GM18520 (cell line): ENCODE data around the gene TMEM126B.
A peak's percentile ranks its signal among the peaks of the same experiment; 100 is the strongest.
"Not testable (repeated sequence)": the region's sequence is repeated elsewhere in the genome, so short reads cannot be mapped to it uniquely, and the experiment has no call there.

Experiments used
- ATAC-seq: cut with Tn5 transposase; IDR thresholded peaks from one replicate; pipeline ENCODE4 v1.9.1; 2021; ENCODE audit not compliant: unreplicated experiment

The TMEM126B gene

DNA sequence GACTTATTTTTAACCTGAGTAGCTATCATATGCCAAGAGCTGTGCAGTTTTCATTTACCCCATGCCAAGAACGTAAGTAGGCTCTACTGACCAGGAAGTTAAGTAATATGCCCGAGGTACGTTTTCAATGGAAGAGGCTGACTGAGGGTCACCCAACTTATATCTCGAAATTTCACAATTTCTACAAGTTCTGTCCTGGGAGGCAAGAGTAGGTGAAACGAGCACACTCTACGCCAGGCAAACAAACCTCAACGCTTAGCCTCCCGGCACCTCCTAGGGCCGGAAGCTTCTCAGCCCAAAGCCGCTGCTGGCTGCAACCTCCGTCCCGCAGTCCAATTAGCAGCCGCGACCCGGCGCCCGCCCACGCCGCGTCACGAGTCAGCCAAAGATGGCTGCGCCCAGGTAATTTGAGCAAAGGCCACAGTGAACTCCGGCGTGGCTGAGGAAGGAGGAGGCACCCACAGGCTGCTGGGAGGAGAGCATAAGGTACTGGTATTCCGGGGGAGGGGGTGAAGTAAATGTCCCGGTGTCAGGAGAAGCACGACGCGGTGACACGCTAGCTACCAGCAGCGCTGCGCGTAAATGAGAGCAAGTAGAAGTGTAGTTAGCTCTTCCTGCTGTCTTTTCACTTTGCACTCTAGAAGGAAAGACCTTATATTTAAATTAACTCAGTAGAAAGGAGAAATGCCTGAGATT, 19.4 kb downstream of the TMEM126B start, which contains the start of gene TMEM126A:
Gene TMEM126A (plus strand): TSS at position 364 of the 696 bp plus-strand sequence. CDS start 2,289 bp downstream, outside the sequence.
- peak; percentile 99 for ATAC-seq

DNA sequence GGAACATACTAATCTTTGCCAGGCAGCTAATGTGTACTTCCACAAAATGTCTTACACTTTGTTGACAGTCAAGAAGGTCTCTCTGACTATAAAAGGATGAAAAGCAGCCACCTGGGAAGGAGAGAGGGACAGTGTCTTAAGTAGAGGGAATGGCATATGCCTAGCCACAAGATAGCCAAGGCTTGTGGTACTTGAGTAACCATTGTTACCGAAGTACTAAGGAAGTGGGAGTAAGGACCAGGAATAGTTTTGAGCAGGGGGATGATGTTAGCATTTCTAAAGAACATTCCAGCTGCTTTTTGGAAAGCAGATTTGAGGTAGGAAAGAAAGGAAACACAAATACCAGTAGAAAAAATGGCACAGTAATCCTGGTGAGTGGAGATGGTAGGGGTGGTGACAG, 22.7 kb downstream of the TMEM126B start:
- no peak for ATAC-seq

DNA sequence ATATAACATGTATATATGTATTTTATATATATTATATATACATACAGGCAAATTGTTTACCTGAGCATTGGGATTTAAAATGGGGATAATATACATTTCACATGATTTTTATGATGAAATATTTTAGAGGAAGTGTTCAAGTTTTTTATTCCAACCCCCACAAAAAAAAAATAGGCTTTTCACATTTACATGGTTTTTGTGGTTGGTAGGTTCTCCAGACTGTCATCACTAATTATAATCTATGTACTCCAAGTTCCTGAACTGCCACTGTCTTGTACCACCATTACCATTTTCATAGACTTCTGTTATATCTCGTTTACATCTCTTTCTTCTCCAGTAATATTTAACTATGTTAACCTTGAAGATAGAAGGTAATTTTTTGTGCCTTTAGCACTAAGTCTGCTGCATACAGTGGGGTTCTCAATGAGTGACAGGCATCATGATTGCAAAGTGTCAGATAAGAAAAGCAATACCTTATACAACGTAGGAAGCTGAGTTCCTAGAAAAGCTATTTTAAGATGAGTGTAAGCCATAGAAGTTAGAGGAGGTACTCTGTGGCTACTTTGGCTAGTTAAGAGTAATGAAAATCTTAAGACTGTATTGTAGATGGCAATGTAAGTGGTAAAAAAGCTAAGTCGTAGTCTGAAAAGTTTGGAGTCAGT, 24.5 kb downstream of the TMEM126B start:
- no peak for ATAC-seq

DNA sequence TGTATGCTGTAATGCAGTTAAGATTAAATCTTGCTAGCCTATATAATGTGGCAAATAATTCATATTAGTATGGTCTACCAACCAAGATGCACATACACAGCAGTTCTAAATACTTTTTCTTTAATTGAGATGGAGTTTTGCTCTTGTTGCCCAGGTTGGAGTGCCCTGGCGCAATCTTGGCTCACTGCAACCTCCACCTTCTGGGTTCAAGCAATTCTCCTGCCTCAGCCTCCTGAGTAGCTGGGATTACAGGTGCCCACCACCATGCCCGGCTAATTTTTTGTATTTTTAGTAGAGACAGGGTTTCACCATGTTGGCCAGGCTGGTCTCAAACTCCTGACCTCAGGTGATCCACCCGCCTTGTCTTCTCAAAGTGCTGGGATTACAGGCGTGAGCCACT, 25.9 kb downstream of the TMEM126B start:
- not testable (repeated sequence) for ATAC-seq

DNA sequence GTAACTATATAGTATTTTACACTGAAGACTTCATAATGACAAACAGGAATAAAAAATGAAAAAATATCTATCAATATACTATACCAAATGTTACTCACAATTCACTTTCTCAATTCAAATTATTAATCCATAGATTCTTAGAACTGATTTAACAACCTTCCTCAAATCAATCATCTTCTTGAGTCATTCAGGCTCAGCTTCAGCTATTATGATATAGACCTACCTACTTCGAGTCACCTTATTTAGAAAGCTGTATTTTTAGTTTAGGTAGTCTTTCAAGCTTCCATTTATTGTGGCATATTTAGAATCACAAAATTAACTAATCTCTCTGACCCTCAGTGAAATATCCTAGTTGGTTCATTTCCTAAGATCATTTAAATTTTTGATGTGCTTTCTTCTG, 28.4 kb downstream of the TMEM126B start:
- no peak for ATAC-seq

DNA sequence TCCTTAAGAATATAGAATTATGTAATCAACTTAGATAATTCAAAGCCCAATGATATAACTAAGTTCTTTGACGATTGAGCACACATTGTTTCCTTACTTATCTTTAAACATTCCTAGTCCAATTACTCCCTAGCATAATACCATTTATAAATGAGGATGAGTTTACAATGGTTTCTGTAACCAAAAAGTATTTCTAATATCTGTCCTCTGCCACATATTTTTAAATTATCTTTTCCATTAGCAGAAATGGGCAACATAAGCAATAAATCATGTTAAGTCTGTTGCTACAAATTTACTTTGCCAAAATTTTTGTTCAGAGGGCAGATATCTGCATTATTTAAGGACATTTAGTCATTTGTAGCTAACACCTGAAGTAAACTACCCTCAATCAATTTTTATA, 29.8 kb downstream of the TMEM126B start:
- ATAC-seq: no peak

DNA sequence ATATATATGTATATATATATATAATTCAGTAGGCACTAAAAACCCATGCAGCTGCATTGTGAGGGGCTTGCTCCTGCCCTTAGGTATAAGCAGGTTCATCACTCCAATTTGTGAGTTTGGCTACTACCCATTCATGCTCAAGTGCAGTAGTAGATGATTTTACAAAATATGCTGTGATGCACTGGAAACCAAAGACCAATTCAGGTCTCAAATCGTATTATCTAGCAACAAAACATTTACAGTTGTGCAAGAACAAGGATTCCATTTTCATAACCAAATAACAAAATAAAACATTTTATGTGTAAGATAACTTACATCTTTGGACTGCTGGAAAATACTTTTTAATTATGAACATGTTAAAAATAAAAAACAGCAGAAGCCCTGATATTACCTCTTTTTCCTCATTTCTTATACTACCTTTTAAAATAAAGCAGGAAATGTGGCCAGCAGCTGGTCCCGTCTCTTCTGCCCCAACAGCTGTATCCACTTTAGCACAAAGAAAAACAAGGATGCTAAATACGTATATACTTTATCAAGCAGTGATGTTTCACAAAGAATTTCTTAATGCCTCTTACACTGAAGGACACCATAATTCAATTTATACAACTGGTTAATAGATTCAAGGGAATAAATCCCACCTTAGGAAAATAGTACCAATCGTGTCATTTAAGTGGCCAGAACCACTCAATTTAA, 33.7 kb downstream of the TMEM126B start:
- no peak for ATAC-seq

DNA sequence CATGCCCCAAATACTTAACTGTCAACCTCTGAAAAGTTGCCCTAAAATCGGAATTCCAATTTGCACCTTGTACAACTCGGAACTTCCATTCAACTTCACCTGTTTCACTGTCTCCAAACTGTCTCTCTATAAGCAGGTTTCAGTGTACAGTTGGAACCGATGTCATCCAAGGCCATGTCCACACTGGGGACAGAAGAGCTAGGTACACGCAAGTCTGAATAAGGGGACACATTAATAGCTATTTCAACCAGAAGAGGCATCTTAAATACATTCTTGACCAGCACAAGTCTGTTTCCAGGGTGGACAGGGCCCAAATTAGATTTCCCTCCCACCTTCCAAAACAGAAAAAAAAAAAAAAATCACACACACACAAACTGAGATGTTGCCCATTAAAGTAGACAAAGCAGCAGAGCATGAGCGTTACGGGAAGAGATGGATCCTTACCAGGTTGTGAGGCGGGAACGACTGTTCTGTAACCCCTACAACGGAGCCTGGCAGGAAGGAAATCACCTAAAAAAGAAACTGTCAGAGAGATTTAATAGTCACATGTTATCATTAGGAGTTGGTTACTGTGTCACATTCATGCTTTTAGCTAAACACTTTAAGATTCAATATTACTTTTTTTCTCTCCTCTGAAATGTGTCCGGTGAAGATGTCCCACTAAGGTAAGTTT, 34.8 kb downstream of the TMEM126B start:
- no peak for ATAC-seq

DNA sequence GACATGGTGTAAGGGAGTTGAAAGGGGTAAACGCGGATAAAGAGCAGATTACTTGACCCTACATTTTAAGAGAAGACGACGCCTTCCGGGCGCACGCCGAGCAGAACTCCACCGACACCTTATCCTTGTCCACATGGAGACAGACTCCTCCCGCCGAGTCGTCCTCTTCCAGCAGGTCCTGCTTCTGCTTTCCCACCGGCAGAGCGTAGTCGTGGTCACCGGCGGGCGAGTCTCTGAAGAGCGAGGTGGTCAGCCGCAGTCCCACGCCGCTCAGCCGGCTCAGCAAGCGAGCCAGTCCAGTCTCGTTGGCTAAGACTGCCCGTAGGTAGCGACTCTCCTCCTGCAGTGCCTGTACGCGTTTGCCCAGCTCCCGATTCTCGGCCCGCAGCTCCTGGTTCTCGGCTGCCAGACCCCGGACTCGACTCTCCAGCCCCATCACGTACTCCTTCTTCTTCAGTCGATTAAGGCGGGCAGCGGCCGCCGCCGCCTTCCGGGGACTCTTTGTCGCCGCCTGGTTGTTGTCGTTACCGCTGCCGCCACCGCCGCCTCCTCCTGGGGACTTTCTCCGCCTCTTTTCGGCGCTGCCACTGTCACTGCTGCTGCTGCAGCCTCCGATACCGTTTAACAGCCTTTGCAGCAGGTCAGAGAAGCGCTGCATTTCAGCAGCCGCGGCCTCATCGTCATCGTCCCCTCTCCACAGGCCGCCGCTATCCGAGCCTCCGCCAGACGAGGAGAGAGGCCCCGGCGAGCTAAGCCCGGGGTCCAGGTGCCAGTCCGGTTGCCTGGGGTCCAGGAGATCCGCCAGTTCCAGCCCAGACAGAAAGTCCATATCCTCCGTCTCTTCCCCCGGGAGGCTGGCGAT, 35.6 kb downstream of the TMEM126B start:
- ATAC-seq: peak; percentile 60

DNA sequence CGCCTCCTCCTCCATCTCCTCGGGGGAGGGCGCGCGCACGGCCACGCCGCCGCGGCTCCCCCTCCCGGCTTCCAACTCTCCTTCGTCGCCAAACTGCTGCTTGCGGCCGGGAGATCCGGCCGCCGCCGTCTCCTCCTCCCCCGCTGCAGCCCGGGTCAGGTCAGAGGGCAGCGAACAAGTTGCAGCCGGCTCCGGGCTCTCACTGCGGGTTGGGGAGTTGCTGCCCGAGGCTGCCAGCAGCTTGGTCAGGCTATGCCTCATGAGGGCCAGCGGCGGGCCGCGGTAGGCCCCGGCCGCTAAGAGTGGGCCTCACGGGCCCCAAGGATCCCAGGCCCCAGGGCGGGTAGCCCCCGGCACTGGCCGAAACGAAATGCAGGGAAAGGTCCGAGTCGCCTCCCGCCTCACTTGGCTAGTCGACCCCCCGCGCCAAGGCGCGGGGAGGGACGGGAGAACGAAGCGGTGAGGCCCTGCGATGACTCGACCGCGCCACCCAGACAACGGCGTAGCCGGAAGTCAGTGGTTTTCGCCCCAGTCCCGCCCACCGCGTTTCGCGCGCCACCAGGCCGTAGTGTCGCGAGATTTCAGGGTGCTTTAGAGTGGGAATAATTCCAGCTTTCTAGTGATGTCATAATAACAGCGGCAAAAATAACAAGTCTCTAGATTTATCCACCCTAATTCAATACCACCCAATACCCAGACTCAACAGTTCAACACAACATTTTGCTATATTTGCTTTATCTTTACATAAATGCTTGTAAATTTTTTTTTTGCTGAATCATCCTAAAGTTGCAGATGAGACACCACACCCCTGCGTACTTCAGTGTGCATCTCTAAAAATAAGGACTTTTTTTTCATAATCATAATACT, 36.5 kb downstream of the TMEM126B start, which contains the start of gene CREBZF:
Gene CREBZF (minus strand): TSS at position 515 of the 867 bp plus-strand sequence. CDS start 254 bp downstream, at position 261.
- ATAC-seq: peak; percentile 80

DNA sequence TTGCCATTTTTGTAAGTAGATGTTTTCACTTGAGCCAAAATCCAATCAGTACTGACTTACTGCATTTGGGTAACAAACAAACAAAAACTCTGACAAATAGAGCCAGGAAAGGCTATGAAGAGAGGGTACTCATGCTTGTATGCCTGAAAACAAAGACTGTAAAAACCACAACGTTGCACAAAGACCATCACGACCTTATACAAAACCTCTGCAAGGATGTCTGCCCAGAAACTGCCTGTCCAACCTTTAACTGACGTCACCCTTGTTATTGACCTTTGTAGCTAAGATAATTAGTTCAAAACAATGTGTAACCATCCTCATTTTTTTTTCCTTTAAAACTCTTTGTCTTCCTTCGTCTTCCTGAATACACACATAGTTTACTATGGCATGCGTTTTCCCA, 37.3 kb downstream of the TMEM126B start:
- no peak for ATAC-seq

DNA sequence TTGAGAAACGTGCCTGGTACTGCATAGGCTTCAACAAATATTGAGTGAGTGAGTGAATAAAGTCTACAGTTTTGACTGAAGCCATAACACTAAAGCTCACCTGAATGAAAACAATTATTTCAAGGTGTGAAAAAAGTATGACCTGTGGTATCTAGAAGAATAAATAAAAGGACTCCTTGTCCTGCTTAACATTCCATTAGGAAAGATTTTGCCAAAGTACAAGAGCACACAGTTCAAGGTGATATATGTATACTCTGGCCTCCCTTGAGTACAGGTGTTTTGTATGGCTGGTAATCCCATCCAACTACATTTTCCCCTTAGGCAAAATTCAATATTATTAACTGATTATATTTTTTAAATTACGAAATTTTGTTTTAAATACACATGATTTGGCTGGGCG, 38.3 kb downstream of the TMEM126B start:
- ATAC-seq: no peak

DNA sequence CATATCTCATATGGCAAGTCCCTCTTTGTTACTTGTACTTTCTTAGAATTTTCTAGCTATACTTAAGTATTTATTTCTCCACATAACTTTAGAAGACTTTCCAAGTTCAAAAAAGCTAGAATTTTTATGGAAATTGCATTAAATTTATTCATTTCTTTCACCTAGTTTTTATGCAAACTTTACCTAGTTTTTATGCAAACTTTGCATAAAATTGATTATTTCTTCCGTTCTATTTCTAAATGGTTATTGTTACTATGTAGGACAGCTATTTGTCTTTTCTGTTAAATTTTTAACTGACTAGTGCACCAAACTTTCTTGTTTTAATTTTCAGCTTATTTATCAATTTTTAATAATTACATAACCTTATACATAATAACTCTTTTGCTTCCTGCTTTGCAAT, 39.8 kb downstream of the TMEM126B start:
- no peak for ATAC-seq

DNA sequence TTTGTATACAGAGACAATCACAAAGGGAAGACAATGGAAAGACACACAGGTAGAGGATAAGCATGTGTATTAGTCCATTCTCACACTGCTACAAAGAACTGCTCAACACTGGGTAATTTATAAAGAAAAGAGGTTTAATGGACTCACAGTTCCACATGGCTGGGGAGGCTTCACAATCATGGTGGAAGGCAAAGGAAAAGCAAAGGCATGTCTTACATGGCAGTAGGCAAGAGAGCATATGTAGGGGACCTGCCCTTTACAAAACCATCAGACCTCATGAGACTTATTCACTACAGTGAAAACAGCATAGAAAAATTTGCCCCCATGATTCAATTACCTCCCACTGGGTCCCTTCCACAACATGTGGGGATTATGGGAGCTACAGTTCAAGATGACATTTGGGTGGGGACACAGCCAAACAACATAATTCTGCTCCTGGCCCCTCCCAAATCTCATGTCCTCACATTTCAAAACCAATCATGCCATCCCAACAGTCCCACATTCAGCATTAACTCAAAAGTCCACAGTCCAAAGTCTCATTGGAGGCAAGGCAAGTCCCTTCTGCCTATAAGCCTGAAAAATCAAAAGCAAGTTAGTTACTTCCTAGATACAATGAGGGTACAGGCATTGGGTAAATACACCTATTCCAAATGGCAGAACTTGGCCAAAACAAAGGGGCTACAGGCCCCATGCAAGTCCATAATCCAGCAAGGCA, 42.7 kb downstream of the TMEM126B start:
- not testable (repeated sequence) for ATAC-seq

DNA sequence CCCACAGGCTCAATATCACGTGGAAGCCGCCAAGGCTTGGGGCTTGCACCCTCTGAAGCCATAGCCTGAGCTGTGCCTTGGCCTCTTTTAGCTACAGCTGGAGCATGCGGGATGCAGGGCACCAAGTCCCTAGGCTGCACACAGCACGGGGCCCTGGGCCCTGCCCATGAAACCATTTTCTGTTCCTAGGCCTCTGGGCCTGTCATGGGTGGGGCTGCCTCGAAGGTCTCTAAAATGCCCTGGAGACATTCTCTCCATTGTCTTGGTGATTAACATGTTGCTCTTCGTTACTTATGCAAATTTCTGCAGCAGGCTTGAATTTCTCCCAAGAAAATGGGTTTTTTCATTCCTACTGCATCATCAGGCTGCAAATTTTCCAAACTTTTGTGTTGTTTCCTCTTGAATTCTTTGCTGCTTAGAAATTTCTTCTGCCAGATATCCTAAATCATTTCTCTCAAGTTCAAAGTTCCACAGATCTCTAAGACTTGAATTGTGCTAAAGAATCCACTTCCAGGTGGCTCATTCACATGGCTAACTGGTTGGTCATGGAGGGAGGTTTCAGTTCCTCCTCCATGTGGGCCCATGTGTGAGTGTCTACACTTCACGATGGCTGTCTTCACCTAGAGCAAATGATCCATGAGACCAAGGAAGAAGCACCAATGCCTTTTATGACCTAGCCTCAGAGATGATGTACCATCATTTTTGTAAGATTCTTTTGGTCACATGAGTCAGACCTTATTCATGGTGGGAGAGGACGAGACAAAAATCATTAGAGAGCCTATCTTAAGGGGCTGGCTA, 43.9 kb downstream of the TMEM126B start:
- ATAC-seq: no peak

DNA sequence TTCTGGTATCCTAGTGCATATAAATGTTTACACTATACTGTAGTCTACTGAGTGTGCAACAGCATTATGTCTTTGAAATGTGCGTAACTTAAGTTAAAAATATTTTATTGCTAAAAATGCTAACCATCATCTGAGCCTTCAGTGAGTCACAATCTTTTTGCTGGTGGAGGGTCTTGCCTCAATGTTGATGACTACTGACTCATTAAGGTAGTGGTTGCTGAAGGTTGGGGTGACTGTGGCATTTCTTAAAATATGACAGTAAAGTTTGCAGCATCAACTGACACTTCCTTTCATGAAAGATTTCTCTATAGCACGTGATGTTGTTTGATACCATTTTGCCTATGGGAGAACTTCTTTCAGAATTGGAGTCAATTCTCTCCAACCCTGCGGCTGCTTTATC, 45.0 kb downstream of the TMEM126B start:
- ATAC-seq: no peak

DNA sequence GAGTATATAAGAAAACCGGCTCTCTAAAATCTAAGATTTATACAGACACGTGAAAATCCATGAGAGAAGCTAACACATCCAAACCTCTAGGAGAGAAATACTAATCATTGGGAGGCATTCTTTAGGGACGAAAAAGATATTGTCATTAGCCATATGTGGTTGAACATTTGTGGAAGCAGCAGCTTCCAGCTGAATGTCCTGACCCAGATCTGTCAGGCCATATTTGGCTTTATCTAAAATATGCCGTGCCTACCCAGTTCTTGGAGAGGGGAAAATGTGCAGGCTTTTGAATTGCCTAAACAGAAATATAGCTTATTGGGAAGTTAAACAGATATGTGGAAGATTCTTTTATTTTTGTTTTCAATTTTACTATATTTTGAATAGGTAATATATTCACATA, 51.2 kb downstream of the TMEM126B start:
- ATAC-seq: no peak

DNA sequence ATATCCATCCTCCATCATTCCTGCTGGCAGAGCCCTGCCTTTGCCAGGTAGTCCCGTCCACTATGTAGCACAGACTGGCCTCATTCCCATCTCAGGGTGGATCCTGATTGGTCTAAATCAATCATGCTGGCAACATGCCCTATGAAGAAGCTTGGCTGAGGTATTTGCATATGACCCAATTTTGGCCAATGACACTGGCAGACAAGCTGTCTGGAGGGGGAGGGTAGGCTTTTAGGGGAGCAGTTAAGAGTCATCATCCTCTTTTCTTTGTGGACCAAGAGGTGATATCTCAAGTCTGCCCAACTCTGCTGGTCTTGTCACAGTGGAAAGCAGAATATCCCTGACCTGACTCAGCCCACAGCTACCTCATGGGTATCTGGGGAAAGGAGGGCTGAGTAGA, 52.5 kb downstream of the TMEM126B start:
- ATAC-seq: no peak
